ENCODE results near the gene TWIST2. TPM values are rescaled to one million over a fixed set of nuclear protein-coding genes. Genes with fewer than 3 reads are reported as not detected.

The TWIST2 gene
- total and polyA plus RNA-seq, 8 donors: 0.58 to 58.0 (median 12.3) TPM

DNA sequence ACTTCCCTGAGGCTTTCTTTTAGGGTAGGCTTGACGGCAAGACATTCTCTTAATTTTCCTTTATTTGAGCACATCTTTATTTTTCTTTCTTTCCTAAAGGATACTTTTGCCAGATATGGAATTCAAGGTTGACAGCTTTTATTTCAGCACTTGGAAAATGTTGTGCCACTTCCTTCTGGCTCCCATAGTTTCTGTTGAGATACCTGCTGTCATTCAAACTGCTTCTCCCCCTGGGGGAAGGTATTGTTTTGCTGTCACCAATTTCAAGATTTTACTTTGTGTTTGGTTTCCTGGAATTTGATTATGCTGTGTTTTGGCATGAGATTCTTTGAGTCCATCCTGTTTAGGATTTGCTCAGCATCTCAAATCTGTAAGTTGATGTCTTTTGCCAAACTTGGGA is 39.1 kb upstream of the TWIST2 start:
- intact Hi-C loops (cut with DNase I; ENCODE audit: low total_unique reads): no loop called here
- Histone ChIP-seq H3K9me3 (peaks cover 0 to 16% (median 14%) of the 10 kb centered on the region in 4 donors), H3K27me3 (peaks cover 0 to 5% (median 3%) of the 10 kb centered on the region in 3 donors), H3K4me1 (no peaks in the 10 kb centered on the region), H3K27ac (no peak overlapping the region), H3K4me3 (no peak overlapping the region), H3K36me3 (no peaks in the 10 kb centered on the region)
- TF ChIP-seq POLR2AphosphoS5 (IDR thresholded peaks at IDR 0.05) (no peak), EP300 (IDR thresholded peaks at IDR 0.05) (no peak), POLR2A (IDR thresholded peaks at IDR 0.05) (no peak)
- TF ChIP-seq, protein P1, sequence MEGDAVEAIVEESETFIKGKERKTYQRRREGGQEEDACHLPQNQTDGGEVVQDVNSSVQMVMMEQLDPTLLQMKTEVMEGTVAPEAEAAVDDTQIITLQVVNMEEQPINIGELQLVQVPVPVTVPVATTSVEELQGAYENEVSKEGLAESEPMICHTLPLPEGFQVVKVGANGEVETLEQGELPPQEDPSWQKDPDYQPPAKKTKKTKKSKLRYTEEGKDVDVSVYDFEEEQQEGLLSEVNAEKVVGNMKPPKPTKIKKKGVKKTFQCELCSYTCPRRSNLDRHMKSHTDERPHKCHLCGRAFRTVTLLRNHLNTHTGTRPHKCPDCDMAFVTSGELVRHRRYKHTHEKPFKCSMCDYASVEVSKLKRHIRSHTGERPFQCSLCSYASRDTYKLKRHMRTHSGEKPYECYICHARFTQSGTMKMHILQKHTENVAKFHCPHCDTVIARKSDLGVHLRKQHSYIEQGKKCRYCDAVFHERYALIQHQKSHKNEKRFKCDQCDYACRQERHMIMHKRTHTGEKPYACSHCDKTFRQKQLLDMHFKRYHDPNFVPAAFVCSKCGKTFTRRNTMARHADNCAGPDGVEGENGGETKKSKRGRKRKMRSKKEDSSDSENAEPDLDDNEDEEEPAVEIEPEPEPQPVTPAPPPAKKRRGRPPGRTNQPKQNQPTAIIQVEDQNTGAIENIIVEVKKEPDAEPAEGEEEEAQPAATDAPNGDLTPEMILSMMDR (IDR thresholded peaks at IDR 0.05): no peak
- DNase-seq: no peak
- WGBS, 5 donors: 92 to 100% (median 94%) methylated on average over 1 of the region's 1 CpG

DNA sequence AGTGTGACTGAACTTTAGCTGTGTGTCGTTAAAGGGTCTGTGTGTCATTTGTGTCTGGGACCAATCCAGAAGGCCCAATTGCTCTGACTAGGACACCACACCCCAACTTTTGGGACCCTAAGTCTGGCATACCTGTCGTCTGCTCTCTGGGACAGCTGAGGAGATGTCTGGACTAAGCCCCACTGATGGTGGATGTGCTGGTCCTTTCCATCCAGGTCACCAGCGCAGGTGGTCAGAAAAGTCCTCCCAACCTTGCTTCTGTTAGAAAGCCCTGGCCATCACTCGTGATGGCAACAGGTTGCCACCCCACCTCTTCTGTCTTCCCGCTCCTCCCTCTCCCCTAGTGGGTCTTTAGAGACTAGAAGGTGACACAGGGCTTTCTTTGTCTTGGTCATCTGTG is 37.6 kb upstream of the TWIST2 start:
- TF ChIP-seq EP300 (IDR thresholded peaks at IDR 0.05): no peak
- no peak for TF ChIP-seq POLR2A (IDR thresholded peaks at IDR 0.05)
- TF ChIP-seq POLR2AphosphoS5 (IDR thresholded peaks at IDR 0.05): no peak
- TF ChIP-seq, protein P1 (IDR thresholded peaks at IDR 0.05): no peak
- Histone ChIP-seq H3K36me3 (no peaks in the 10 kb centered on the region), H3K4me1 (no peaks in the 10 kb centered on the region), H3K27ac (no peak overlapping the region), H3K4me3 (no peak overlapping the region), H3K27me3 (peaks cover 0 to 17% (median 0%) of the 10 kb centered on the region in 3 donors), H3K9me3 (peaks cover 0 to 16% (median 14%) of the 10 kb centered on the region in 4 donors)
- WGBS, 5 donors: 67 to 84% (median 84%) methylated on average over 5 of the region's 5 CpGs
- intact Hi-C loops (cut with DNase I; ENCODE audit: low total_unique reads): no loop called here
- DNase-seq: no peak

DNA sequence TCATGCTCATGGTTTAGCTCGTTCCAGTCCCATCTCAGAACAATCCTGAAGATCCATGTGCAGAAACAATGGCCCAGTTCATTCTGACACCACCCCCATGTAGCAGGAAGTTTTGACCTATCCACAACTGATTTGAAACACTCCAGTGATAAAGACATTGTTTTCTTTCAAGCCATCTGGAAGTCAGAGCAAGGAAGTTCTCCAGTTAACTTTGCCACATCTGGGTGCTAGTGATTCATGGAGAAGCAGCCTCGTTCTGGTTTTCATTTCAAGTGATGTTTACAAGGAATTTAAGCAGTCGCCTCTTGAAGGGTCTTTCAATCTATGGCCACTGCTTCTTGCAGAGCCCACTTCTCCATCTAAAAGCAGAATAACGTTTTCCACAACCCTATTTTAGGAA is 36.6 kb upstream of the TWIST2 start:
- TF ChIP-seq EP300 (IDR thresholded peaks at IDR 0.05): no peak
- no peaks in the 10 kb centered on the region for H3K4me1 ChIP-seq
- no peak overlapping the region for H3K4me3 ChIP-seq
- DNase-seq: no peak
- peaks cover 0 to 16% (median 14%) of the 10 kb centered on the region in 4 donors for H3K9me3 ChIP-seq
- no peak overlapping the region for H3K27ac ChIP-seq
- 42 to 62% (median 55%) methylated on average over 4 of the region's 4 CpGs for WGBS, 5 donors
- H3K27me3 ChIP-seq: peaks cover 0 to 17% (median 0%) of the 10 kb centered on the region in 3 donors
- intact Hi-C loops (cut with DNase I; ENCODE audit: low total_unique reads): no loop called here
- H3K36me3 ChIP-seq: no peaks in the 10 kb centered on the region

DNA sequence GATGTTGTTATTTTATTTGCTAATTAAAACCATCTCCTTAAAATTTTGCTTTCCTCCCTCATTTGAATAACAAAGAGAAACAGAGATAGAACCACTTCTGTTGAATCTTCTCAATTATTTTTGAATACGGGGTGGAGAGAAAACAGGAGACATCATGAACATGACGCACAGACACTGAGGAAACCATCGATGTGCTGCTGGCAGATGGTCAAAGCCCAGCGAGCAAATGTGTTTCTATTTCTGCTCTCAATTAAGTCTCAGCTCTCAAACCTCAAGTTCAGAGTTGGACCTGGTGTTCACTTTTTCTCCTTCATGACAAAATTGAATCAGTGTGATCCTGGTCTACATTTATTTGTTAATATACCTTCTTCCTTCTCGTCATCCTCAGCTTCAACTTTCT is 36.1 kb upstream of the TWIST2 start:
- intact Hi-C loops (cut with DNase I; ENCODE audit: low total_unique reads): no loop called here
- peak in 1 of 2 donors; percentile 34 for DNase-seq
- Histone ChIP-seq H3K27me3 (peaks cover 0 to 22% (median 0%) of the 10 kb centered on the region in 3 donors), H3K4me1 (no peaks in the 10 kb centered on the region), H3K36me3 (no peaks in the 10 kb centered on the region), H3K27ac (no peak overlapping the region), H3K9me3 (peaks cover 0 to 16% (median 14%) of the 10 kb centered on the region in 4 donors), H3K4me3 (no peak overlapping the region)
- TF ChIP-seq, protein P1 (IDR thresholded peaks at IDR 0.05): no peak
- TF ChIP-seq EP300 (IDR thresholded peaks at IDR 0.05) (no peak), POLR2AphosphoS5 (IDR thresholded peaks at IDR 0.05) (no peak), POLR2A (IDR thresholded peaks at IDR 0.05) (no peak)
- WGBS, 5 donors: 72 to 87% (median 83%) methylated on average over 5 of the region's 5 CpGs

DNA sequence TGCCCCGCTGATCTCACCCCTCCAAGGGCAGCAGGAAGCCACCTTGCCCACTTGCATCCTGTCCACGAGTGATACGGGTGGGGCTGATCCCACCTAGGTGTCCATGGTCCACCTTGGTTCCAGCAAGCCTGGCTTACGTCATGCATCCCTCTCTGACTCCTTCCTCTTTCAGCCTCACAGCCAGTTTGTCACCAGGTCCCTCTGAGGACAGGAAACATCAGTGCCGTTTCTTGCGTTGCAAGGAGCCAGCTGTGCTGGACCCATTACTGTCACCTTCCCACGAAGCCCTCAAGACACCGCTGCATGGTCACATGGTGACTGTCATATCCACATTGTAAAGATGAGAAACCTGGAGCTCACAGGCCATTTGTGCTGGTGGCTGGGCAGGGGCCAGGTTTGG is 34.8 kb upstream of the TWIST2 start:
- peaks cover 0 to 15% (median 14%) of the 10 kb centered on the region in 4 donors for H3K9me3 ChIP-seq
- no peak for TF ChIP-seq POLR2A (IDR thresholded peaks at IDR 0.05)
- TF ChIP-seq POLR2AphosphoS5 (IDR thresholded peaks at IDR 0.05): no peak
- TF ChIP-seq, protein P1 (IDR thresholded peaks at IDR 0.05): no peak
- TF ChIP-seq EP300 (IDR thresholded peaks at IDR 0.05): no peak
- H3K4me1 ChIP-seq: no peaks in the 10 kb centered on the region
- DNase-seq: no peak
- WGBS, 5 donors: 68 to 87% (median 71%) methylated on average over 6 to 8 of the region's 8 CpGs
- H3K27me3 ChIP-seq: peaks cover 0 to 36% (median 8%) of the 10 kb centered on the region in 3 donors
- H3K36me3 ChIP-seq: no peaks in the 10 kb centered on the region
- intact Hi-C loops (cut with DNase I; ENCODE audit: low total_unique reads): no loop called here
- H3K4me3 ChIP-seq: no peak overlapping the region
- H3K27ac ChIP-seq: no peak overlapping the region

All from stomach (tissue), 9 donors.